HEK293T (cell line): ENCODE results near the gene NOL7.

Experiments used
- CTCF ChIA-PET: fragments of 350-600 bp; formaldehyde crosslinking; extraction: SDS; loops from one replicate; lab custom pipeline; 2021; ENCODE audit warnings: antibody characterized with exemption, inconsistent platforms; lab: Yijun Ruan, JAX
- POLR2A ChIA-PET: fragments of 350-600 bp; formaldehyde crosslinking; extraction: SDS; loops from one replicate; lab custom pipeline; 2020; ENCODE audit warnings: antibody characterized with exemption, inconsistent platforms; lab: Yijun Ruan, JAX
- DNase-seq: peaks from one replicate; pipeline ENCODE4 v3.0.0; 2012; ENCODE audit warnings: mixed read lengths; ENCODE audit errors: extremely low spot score
- ARNT ChIP-seq: fragments of 450-650 bp; IDR thresholded peaks from 2 replicates; pipeline ENCODE4 v1.6.1; 2017; ENCODE audit warnings: mild to moderate bottlenecking
- BHLHE40 ChIP-seq: fragments of 450-650 bp; IDR thresholded peaks from 2 replicates; pipeline ENCODE4 v1.6.1; 2016; ENCODE audit warnings: mild to moderate bottlenecking, moderate library complexity, borderline replicate concordance
- CTBP1 ChIP-seq: fragments of 450-650 bp; IDR thresholded peaks from 2 replicates; pipeline ENCODE4 v1.6.1; 2016; ENCODE audit warnings: borderline replicate concordance
- ELF4 ChIP-seq: fragments of 450-650 bp; IDR thresholded peaks from 2 replicates; pipeline ENCODE4 v1.6.1; 2017; ENCODE audit warnings: antibody characterized with exemption
- FOXA1 ChIP-seq: fragments of 450-650 bp; IDR thresholded peaks from 2 replicates; pipeline ENCODE4 v1.6.1; 2016; ENCODE audit warnings: mild to moderate bottlenecking
- FOXK2 ChIP-seq: fragments of 450-650 bp; IDR thresholded peaks from 2 replicates; pipeline ENCODE4 v1.6.1; 2016; ENCODE audit warnings: mild to moderate bottlenecking
- FOXM1 ChIP-seq: fragments of 450-650 bp; IDR thresholded peaks from 2 replicates; pipeline ENCODE4 v1.6.1; 2017; ENCODE audit warnings: mild to moderate bottlenecking, borderline replicate concordance
- HDGF ChIP-seq: fragments of 450-650 bp; IDR thresholded peaks from 2 replicates; pipeline ENCODE4 v1.6.1; 2017; ENCODE audit warnings: antibody characterized with exemption, borderline replicate concordance
- L3MBTL2 ChIP-seq: fragments of 450-650 bp; conservative IDR thresholded peaks from 2 replicates; pipeline ENCODE4 v1.6.1; 2016; ENCODE audit warnings: mild to moderate bottlenecking
- LEF1 ChIP-seq: fragments of 450-650 bp; IDR thresholded peaks from 2 replicates; pipeline ENCODE4 v1.6.1; 2017; ENCODE audit warnings: mild to moderate bottlenecking, borderline replicate concordance
- NFRKB ChIP-seq: fragments of 450-650 bp; IDR thresholded peaks from 2 replicates; pipeline ENCODE4 v1.6.1; 2016; ENCODE audit warnings: mild to moderate bottlenecking, moderate library complexity
- SP1 ChIP-seq: fragments of 450-650 bp; IDR thresholded peaks from 2 replicates; pipeline ENCODE4 v1.6.1; 2017
- SUZ12 ChIP-seq: fragments of 450-650 bp; IDR thresholded peaks from 2 replicates; pipeline ENCODE4 v1.6.1; 2016; ENCODE audit warnings: mild to moderate bottlenecking
- TARDBP ChIP-seq: fragments of 450-650 bp; IDR thresholded peaks from 2 replicates; pipeline ENCODE4 v1.6.1; 2016
- ZNF384 ChIP-seq: fragments of 450-650 bp; IDR thresholded peaks from 2 replicates; pipeline ENCODE4 v1.6.1; 2016
- TF ChIP-seq, protein P1 (sequence below): fragments of 450-650 bp; IDR thresholded peaks from 2 replicates; pipeline ENCODE4 v1.6.1; 2016

Gene NOL7

DNA sequence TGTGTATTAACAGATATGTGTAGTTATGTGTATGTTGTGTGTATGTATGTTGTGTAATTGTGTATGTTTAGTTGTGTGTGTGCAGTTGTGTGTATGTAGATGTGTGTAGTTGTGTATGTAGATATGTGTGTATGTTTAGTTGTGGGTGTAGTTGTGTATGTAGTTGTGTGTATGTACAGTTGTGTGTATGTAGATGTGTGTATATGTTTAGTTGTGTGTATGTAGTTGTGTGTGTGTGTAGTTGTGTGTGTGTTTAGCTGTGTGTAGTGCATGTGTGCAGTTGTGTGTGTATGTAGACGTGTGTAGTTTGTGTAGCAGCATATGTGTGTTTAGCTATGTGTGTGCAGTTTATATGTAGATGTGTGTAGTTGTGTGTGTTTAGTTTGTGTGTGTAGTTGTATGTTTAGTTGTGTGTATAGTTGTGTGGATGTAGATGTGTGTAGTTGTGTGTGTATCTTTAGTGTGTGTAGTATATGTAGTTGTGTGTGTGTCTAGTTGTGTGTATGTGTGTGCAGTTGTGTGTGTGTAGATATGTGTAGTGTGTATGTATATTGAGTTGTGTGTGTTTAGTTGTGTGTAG is 24.5 kb upstream of the NOL7 start:
- no peak for DNase-seq
- TF ChIP-seq TARDBP (peak; percentile 69), SP1 (no peak), NFRKB (no peak), FOXA1 (no peak), L3MBTL2 (no peak), LEF1 (no peak)
- TF ChIP-seq, protein P1, sequence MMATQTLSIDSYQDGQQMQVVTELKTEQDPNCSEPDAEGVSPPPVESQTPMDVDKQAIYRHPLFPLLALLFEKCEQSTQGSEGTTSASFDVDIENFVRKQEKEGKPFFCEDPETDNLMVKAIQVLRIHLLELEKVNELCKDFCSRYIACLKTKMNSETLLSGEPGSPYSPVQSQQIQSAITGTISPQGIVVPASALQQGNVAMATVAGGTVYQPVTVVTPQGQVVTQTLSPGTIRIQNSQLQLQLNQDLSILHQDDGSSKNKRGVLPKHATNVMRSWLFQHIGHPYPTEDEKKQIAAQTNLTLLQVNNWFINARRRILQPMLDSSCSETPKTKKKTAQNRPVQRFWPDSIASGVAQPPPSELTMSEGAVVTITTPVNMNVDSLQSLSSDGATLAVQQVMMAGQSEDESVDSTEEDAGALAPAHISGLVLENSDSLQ: no peak
- ChIA-PET POLR2A (no interaction called here), CTCF (no interaction called here)

GRCh38 chr6:13591205-13591921 is 23.8 kb upstream of the NOL7 start:
- ChIA-PET POLR2A (interaction anchor here (0.6 to 1.7 kb wide), 3 partner anchors 16 to 24 kb away, joined by 3 to 4 read pairs (median 4); partner anchors contain the start of genes NOL7 and SIRT5), CTCF (no interaction called here)
- DNase-seq: no peak
- TF ChIP-seq ZNF384: no peak
- TF ChIP-seq, protein P1: no peak
- TF ChIP-seq ARNT: no peak
- TF ChIP-seq FOXA1: no peak
- no peak for TF ChIP-seq CTBP1
- TF ChIP-seq TARDBP: no peak
- TF ChIP-seq SP1: no peak
- no peak for TF ChIP-seq LEF1
- no peak for TF ChIP-seq FOXM1
- no peak for TF ChIP-seq NFRKB
- TF ChIP-seq L3MBTL2: no peak
- TF ChIP-seq FOXK2: no peak
- no peak for TF ChIP-seq HDGF
- no peak for TF ChIP-seq BHLHE40
- no peak for TF ChIP-seq ELF4

DNA sequence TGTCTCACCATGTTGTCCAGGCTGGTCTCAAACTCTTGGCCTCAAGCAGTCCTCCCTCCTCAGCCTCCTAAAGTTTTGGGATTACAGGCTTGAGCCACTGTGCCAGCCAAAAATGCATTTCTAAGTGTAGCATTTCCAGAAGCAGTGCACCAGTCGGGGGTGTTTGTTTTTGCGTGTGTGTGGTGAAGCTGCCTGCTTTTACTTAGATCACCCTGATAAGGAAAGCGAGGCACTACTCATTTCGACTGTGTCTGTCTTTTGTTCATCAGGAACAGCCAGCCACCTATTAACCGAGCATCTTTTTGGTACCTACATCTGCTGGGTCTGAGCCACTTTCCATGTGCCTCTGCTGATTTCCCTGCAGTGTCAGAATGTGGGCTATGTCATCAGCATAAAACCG is 22.0 kb upstream of the NOL7 start:
- ChIA-PET CTCF (no interaction called here), POLR2A (no interaction called here)
- TF ChIP-seq LEF1: no peak
- TF ChIP-seq TARDBP: no peak
- TF ChIP-seq SUZ12: no peak
- no peak for TF ChIP-seq CTBP1
- no peak for TF ChIP-seq NFRKB
- TF ChIP-seq FOXA1: no peak
- TF ChIP-seq BHLHE40: no peak
- no peak for TF ChIP-seq FOXM1
- DNase-seq: no peak

GRCh38 chr6:13593720-13594119 is 21.4 kb upstream of the NOL7 start:
- no peak for TF ChIP-seq NFRKB
- TF ChIP-seq, protein P1: no peak
- TF ChIP-seq ZNF384: no peak
- no peak for TF ChIP-seq FOXM1
- no peak for TF ChIP-seq ELF4
- no peak for TF ChIP-seq HDGF
- TF ChIP-seq SUZ12: no peak
- TF ChIP-seq L3MBTL2: no peak
- TF ChIP-seq ARNT: no peak
- TF ChIP-seq FOXA1: no peak
- DNase-seq: no peak
- CTCF ChIA-PET: no interaction called here
- POLR2A ChIA-PET: interaction anchor here (2.0 kb wide), 1 partner anchor 22 kb away, joined by 5 read pairs; the partner anchor contains the start of gene NOL7

- ChIA-PET CTCF (no interaction called here), POLR2A (no interaction called here)
Observed at GRCh38 chr6:13597073-13597472, 18.1 kb upstream of the NOL7 start.

DNA sequence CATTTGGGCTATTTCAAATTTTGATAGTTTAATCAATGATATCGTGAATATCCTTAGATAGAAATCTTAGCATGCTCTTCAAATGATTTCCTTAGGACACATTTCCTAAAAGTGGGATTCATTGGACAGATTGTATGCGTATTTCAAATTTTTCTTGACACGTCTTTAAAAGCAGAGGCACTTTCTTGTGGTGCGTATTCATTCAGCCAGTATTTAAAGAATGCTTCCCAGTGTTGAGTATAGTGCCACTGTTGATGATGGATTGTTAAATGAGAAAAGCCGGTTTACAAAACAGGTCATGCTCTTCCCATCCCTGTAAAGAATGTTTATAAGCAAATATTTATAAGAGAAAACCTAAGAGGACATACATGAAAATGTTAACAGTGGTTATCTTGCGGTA is 15.1 kb upstream of the NOL7 start:
- CTCF ChIA-PET: no interaction called here
- TF ChIP-seq NFRKB (no peak), TARDBP (no peak), FOXK2 (no peak), LEF1 (no peak)
- POLR2A ChIA-PET: no interaction called here
- DNase-seq: no peak

More at GRCh38 chr6:13597073-13597472, 18.1 kb upstream of the NOL7 start:
- no peak for DNase-seq
- TF ChIP-seq SP1 (no peak), FOXA1 (no peak), SUZ12 (no peak), L3MBTL2 (no peak), CTBP1 (no peak), LEF1 (no peak), NFRKB (no peak)
